HG03575 (cell line): ENCODE measurements around the gene UGT1A9.
"Not testable (repeated sequence)": the region's sequence is repeated elsewhere in the genome, so short reads cannot be mapped to it uniquely, and the experiment has no call there.

Experiments
- ATAC-seq: cut with Tn5 transposase; IDR thresholded peaks from one replicate; pipeline ENCODE4 v1.9.1; 2021; ENCODE audit not compliant: unreplicated experiment, insufficient number of reproducible peaks, low FRiP score; ENCODE audit errors: extremely low read depth

UGT1A9 gene

GRCh38 chr2:233750689-233751088, 79.0 kb downstream of the UGT1A9 start:
- ATAC-seq = not testable (repeated sequence)

- ATAC-seq = not testable (repeated sequence)
These were observed 79.7 kb downstream of the UGT1A9 start for GRCh38 chr2:233751212-233752009.

- no peak for ATAC-seq
These were observed 83.3 kb downstream of the UGT1A9 start for GRCh38 chr2:233754872-233755611.

GRCh38 chr2:233756429-233757081, 84.9 kb downstream of the UGT1A9 start:
- ATAC-seq = no peak

GRCh38 chr2:233758141-233758540, 86.4 kb downstream of the UGT1A9 start:
- no peak for ATAC-seq

GRCh38 chr2:233758849-233759248, 87.2 kb downstream of the UGT1A9 start:
- no peak for ATAC-seq

- ATAC-seq = no peak
These were observed 88.3 kb downstream of the UGT1A9 start, which contains the start of gene UGT1A1 for GRCh38 chr2:233760043-233760442. Gene UGT1A1 (plus strand): TSS chr2:233760270. CDS start chr2:233760288, 18 bp downstream.

- ATAC-seq = no peak
These were observed 89.5 kb downstream of the UGT1A9 start for GRCh38 chr2:233761040-233761769.

- no peak for ATAC-seq
These were observed 92.6 kb downstream of the UGT1A9 start for GRCh38 chr2:233764264-233764663.

- no peak for ATAC-seq
These were observed 93.1 kb downstream of the UGT1A9 start for GRCh38 chr2:233764761-233765160.

GRCh38 chr2:233766416-233766815, 94.7 kb downstream of the UGT1A9 start:
- no peak for ATAC-seq

- ATAC-seq = no peak
These were observed 96.4 kb downstream of the UGT1A9 start for GRCh38 chr2:233768076-233768475.

- no peak for ATAC-seq
These were observed 97.6 kb downstream of the UGT1A9 start for GRCh38 chr2:233769260-233769659.

- ATAC-seq = no peak
These were observed 100.5 kb downstream of the UGT1A9 start for GRCh38 chr2:233772153-233772552.

- ATAC-seq = no peak
These were observed 100.9 kb downstream of the UGT1A9 start for GRCh38 chr2:233772583-233772982.

- no peak for ATAC-seq
These were observed 102.2 kb downstream of the UGT1A9 start for GRCh38 chr2:233773854-233774253.

GRCh38 chr2:233775414-233775813, 103.7 kb downstream of the UGT1A9 start:
- no peak for ATAC-seq

GRCh38 chr2:233778030-233778429, 106.3 kb downstream of the UGT1A9 start, which contains the start of gene MROH2A:
Gene MROH2A (plus strand): TSS chr2:233778330. CDS start chr2:233779359, 1,029 bp downstream.
- no peak for ATAC-seq

GRCh38 chr2:233779722-233780121, 108.0 kb downstream of the UGT1A9 start:
- no peak for ATAC-seq
